T-cell (primary cell): ENCODE measurements around the gene NANP. TPM values are rescaled to one million over a fixed set of nuclear protein-coding genes. Genes with fewer than 3 reads are reported as not detected.
A peak's percentile ranks its signal among the peaks of the same experiment; 100 is the strongest.
"Not testable (repeated sequence)": the region's sequence is repeated elsewhere in the genome, so short reads cannot be mapped to it uniquely, and the experiment has no call there.

Source experiments
- ATAC-seq, 4 experiments: fragments of 200-7000 bp in 3 of 4; fragments of 150-1000 bp in 1 of 4; cut with Tn5 transposase; replicated peaks in 1 of 4; 1 replicate in 3 of 4; 2 replicates in 1 of 4; pipeline ENCODE4 v1.10.0; 2021; ENCODE audit warnings: moderate library complexity in 3 of 4, mild to moderate bottlenecking in 2 of 4, moderate number of reproducible peaks in 1 of 4
- CTCF ChIA-PET, 2 donors: fragments of 300-600 bp; sonication (Branson Sonifier 250); formaldehyde crosslinking; loops; one replicate each; lab custom pipeline; 2022; ENCODE audit warnings: antibody characterized with exemption in 2 of 2; lab: Charles Lee
- POLR2A ChIA-PET, 2 donors: fragments of 300-600 bp; sonication (Branson Sonifier 250); formaldehyde crosslinking; loops; one replicate each; lab custom pipeline; 2022; ENCODE audit warnings: antibody characterized with exemption in 2 of 2; lab: Charles Lee
- DNase-seq, 35 experiments: peaks; one replicate each; pipeline versions ENCODE4 v3.0.0 to v3.0.0-alpha.2; 2013 to 2023
- H3K27ac ChIP-seq: one replicate; pipeline ENCODE4 v1.5.1; 2013; ENCODE audit warnings: low read length
- H3K27me3 ChIP-seq, 2 experiments: replicated peaks in 1 of 2; 1 replicate in 1 of 2; 2 replicates in 1 of 2; pipeline versions ENCODE4 v1.6.1 to v1.7.0; 2013; ENCODE audit warnings: low read length in 1 of 2, mixed read lengths in 1 of 2; ENCODE audit not compliant: control insufficient read depth in 2 of 2, insufficient read depth in 2 of 2; ENCODE audit errors: extremely low read depth in 1 of 2
- H3K36me3 ChIP-seq, 2 donors: 1 replicate in 1 of 2; 2 replicates in 1 of 2; pipeline versions ENCODE4 v1.6.1 to v1.7.0; 2013; ENCODE audit warnings: low read length in 1 of 2; ENCODE audit not compliant: control insufficient read depth in 2 of 2, insufficient read depth in 1 of 2; ENCODE audit errors: extremely low read depth in 1 of 2
- H3K4me1 ChIP-seq, 2 experiments: 1 replicate in 1 of 2; 2 replicates in 1 of 2; pipeline versions ENCODE4 v1.6.1 to v1.7.0; 2013; ENCODE audit warnings: low read length in 2 of 2, mixed read lengths in 1 of 2; ENCODE audit not compliant: insufficient read depth in 2 of 2, control insufficient read depth in 1 of 2; ENCODE audit errors: extremely low read depth in 1 of 2
- H3K4me3 ChIP-seq, 2 donors: 1 replicate in 1 of 2; 2 replicates in 1 of 2; pipeline versions ENCODE4 v1.5.1 to v1.7.0; 2013; ENCODE audit warnings: mild to moderate bottlenecking in 2 of 2, low read length in 1 of 2, moderate library complexity in 1 of 2; ENCODE audit not compliant: control insufficient read depth in 1 of 2; ENCODE audit errors: extremely low read depth in 1 of 2
- H3K9me3 ChIP-seq: 2 replicates; pipeline ENCODE4 v1.7.0; 2013
- H3K27ac Mint-ChIP-seq, 2 donors: one replicate each; pipeline ENCODE4 v1.8.0; 2020 to 2021; ENCODE audit warnings: mild to moderate bottlenecking in 2 of 2, mixed read lengths in 2 of 2
- H3K27me3 Mint-ChIP-seq, 2 donors: one replicate each; pipeline ENCODE4 v1.8.0; 2021 to 2022; ENCODE audit warnings: mixed read lengths in 2 of 2
- H3K36me3 Mint-ChIP-seq: one replicate; pipeline ENCODE4 v1.8.0; 2021; ENCODE audit warnings: mixed read lengths
- H3K4me1 Mint-ChIP-seq, 3 donors: one replicate each; pipeline ENCODE4 v1.8.0; 2020 to 2022; ENCODE audit warnings: mixed read lengths in 3 of 3, mild to moderate bottlenecking in 1 of 3
- H3K4me3 Mint-ChIP-seq, 3 donors: one replicate each; pipeline ENCODE4 v1.8.0; 2020 to 2022; ENCODE audit warnings: mild to moderate bottlenecking in 3 of 3, mixed read lengths in 3 of 3, moderate library complexity in 3 of 3
- H3K9me3 Mint-ChIP-seq, 3 donors: one replicate each; pipeline ENCODE4 v1.8.0; 2020 to 2022; ENCODE audit warnings: mixed read lengths in 3 of 3
- WGBS: methylation state at CpG from one replicate; pipeline ENCODE4 v1.1.5; 2013; ENCODE audit warnings: missing lambda C conversion rate; ENCODE audit not compliant: insufficient coverage; 5-methylcytosine and 5-hydroxymethylcytosine counted together
- total RNA-seq, 35 experiments: library from RNA in 6 of 35; stranded (reverse) in 6 of 35; fragments of 120-200 nt in 1 of 35; gene quantifications; one replicate each; pipeline versions ENCODE4 v1.2.1 to v1.2.4 and lab custom pipeline; 2013 to 2026

NANP gene
- total RNA-seq, 5 donors from 2014 or later (not counting 1 experiment from before 2014, with no cell fraction given) = 0.96 to 1.9 (median 1.7) TPM

- H3K4me3 Mint-ChIP-seq, H3K27ac Mint-ChIP-seq, POLR2A ChIA-PET, H3K9me3 Mint-ChIP-seq, CTCF ChIA-PET, H3K9me3 ChIP-seq, H3K4me1 ChIP-seq, H3K4me3 ChIP-seq, ATAC-seq, H3K27me3 ChIP-seq, H3K4me1 Mint-ChIP-seq, H3K27me3 Mint-ChIP-seq, H3K27ac ChIP-seq, DNase-seq, H3K36me3 ChIP-seq: not testable (repeated sequence)
- H3K36me3 Mint-ChIP-seq = peaks cover 31% of the 10 kb centered on the region
- 100% methylated on average over 1 of the region's 4 CpGs for WGBS
Observed at GRCh38 chr20:25652866-25653265, 29.1 kb upstream of the NANP start.

DNA sequence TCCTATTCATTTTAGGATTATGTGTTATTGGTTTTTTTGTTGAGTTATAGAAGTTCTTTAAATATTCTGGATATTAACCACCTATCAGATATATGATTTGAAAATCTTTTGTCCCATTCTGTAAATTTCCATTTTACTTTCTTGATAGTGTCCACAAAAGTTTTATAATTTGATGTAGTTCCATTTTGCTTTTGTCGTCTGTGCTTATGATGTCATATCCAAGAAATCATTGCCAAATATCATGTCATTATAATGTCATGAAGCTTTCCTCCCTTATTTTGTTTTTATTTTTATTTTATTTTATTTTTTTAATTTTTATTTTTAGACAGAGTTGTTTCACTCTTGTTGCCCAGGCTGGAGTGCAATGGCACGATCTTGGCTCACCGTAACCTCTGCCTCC lies 21.0 kb upstream of the NANP start:
- Mint-ChIP-seq H3K4me3 (no peak overlapping the region), H3K4me1 (peaks cover 10% of the 10 kb centered on the region in 3 donors), H3K9me3 (no peaks in the 10 kb centered on the region), H3K36me3 (peaks cover 21% of the 10 kb centered on the region), H3K27ac (no peak overlapping the region), H3K27me3 (no peaks in the 10 kb centered on the region)
- Histone ChIP-seq H3K27ac (no peak overlapping the region), H3K27me3 (no peaks in the 10 kb centered on the region), H3K4me1 (peaks cover 0 to 4% of the 10 kb centered on the region in 2 experiments), H3K36me3 (no peaks in the 10 kb centered on the region), H3K4me3 (no peak overlapping the region), H3K9me3 (no peaks in the 10 kb centered on the region)
- no peak for ATAC-seq
- no peak for DNase-seq
- no CpG with 5 or more reads among the region's 3 CpGs for WGBS
- ChIA-PET POLR2A (interaction anchor here in 1 of 2 donors (0.6 kb wide), 1 partner anchor 588 kb away, joined by 3 read pairs; no protein-coding TSS in a partner anchor), CTCF (no interaction called here)

DNA sequence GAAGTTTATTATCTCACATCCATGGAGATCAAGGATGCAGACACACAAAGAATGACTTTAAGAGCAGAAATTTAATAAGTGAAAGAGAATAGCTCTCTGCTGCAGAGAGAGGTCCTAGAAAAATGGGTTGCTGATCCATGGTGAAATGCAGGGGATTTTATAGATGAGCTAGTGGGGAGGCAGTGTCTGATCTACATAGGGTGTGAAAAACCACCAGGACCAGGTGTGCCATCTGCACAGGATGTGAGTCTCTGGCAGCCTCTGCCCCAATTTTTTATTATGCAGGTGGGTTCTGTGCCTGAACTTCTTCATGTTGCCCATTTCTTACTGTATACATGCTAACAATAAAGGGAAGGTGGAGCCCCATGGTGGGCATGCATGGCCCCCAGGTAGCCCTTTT lies 19.9 kb upstream of the NANP start:
- ChIA-PET CTCF (no interaction called here), POLR2A (no interaction called here)
- Mint-ChIP-seq H3K27ac (no peak overlapping the region), H3K4me3 (no peak overlapping the region), H3K4me1 (peaks cover 10% of the 10 kb centered on the region in 3 donors), H3K36me3 (peaks cover 21% of the 10 kb centered on the region), H3K9me3 (no peaks in the 10 kb centered on the region), H3K27me3 (no peaks in the 10 kb centered on the region)
- H3K4me1 ChIP-seq = peaks cover 0 to 4% of the 10 kb centered on the region in 2 experiments
- no peaks in the 10 kb centered on the region for H3K27me3 ChIP-seq
- H3K9me3 ChIP-seq = no peaks in the 10 kb centered on the region
- no peaks in the 10 kb centered on the region for H3K36me3 ChIP-seq
- DNase-seq (peak in 5 of 35 experiments; percentile 2 to 10 (median 3)), ATAC-seq (peak in 2 of 4 experiments; percentile 52 to 61)
- no peak overlapping the region for H3K27ac ChIP-seq
- H3K4me3 ChIP-seq = no peak overlapping the region

- Mint-ChIP-seq H3K9me3 (peaks cover 0 to 8% (median 5%) of the 10 kb centered on the region in 3 donors), H3K4me1 (peaks cover 0 to 2% (median 0%) of the 10 kb centered on the region in 3 donors), H3K36me3 (peaks cover 35% of the 10 kb centered on the region), H3K4me3 (no peak overlapping the region), H3K27ac (no peak overlapping the region), H3K27me3 (no peaks in the 10 kb centered on the region)
- Histone ChIP-seq H3K36me3 (peaks cover 0 to 6% of the 10 kb centered on the region in 2 donors), H3K4me1 (no peaks in the 10 kb centered on the region), H3K27me3 (no peaks in the 10 kb centered on the region), H3K9me3 (peaks cover 5% of the 10 kb centered on the region), H3K4me3 (no peak overlapping the region), H3K27ac (no peak overlapping the region)
- CTCF ChIA-PET = no interaction called here
- DNase-seq (no peak), ATAC-seq (no peak)
- POLR2A ChIA-PET = no interaction called here
- 100% methylated on average over 2 of the region's 2 CpGs for WGBS
Observed at GRCh38 chr20:25637247-25637646, 13.4 kb upstream of the NANP start.

DNA sequence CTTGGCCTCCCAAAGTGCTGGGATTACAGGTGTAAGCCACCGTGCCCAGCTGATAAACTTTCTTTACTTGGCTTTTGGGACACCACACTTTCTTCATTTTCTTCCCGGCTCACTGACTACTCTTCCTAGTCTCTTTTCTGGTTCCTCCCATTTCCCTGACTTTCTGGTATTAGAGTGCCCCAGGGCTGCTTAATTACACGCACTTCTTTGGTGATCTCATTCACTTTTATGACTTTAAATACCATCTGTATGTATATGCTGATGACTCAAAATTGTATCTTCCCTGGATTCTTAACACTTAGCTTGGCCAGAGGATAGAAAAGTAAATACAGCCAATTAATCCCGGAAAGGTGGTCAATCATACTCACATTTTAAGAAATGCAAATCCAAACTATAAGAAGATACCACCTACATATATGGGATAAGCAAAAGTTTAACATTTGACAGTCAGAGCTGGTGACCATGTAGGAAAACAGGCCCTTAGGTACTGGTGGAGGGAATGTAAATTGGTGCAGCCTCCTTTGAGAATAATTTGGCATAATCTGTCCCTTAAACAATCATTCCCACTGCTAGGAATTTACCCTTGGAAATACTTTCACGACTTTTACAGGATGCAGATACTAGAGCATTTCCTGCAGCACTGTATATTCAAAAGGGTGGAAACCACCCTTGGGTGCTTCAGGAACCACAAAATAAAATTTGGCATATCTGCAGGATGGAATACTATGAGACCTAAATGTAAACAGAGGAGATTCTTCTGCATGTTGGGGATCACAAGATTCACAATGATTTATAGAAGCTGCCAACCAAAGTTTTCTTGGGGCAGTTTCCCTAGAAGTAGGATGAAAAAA lies 9.4 kb upstream of the NANP start:
- Histone ChIP-seq H3K4me3 (no peak overlapping the region), H3K27me3 (no peaks in the 10 kb centered on the region), H3K9me3 (peaks cover 5% of the 10 kb centered on the region), H3K4me1 (no peaks in the 10 kb centered on the region), H3K36me3 (peaks cover 0 to 6% of the 10 kb centered on the region in 2 donors), H3K27ac (no peak overlapping the region)
- peaks cover 0 to 9% (median 5%) of the 10 kb centered on the region in 3 donors for H3K9me3 Mint-ChIP-seq
- POLR2A ChIA-PET = no interaction called here
- no peak for ATAC-seq
- peaks cover 0 to 2% (median 0%) of the 10 kb centered on the region in 3 donors for H3K4me1 Mint-ChIP-seq
- 100% methylated on average over 2 of the region's 5 CpGs for WGBS
- no peak for DNase-seq
- CTCF ChIA-PET = no interaction called here
- H3K4me3 Mint-ChIP-seq = no peak overlapping the region
- no peaks in the 10 kb centered on the region for H3K27me3 Mint-ChIP-seq
- H3K36me3 Mint-ChIP-seq = peaks cover 37% of the 10 kb centered on the region
- no peak overlapping the region for H3K27ac Mint-ChIP-seq

- H3K4me1 Mint-ChIP-seq, H3K27me3 Mint-ChIP-seq, H3K9me3 Mint-ChIP-seq, H3K4me3 Mint-ChIP-seq, H3K27ac Mint-ChIP-seq, H3K27ac ChIP-seq, ATAC-seq, DNase-seq, POLR2A ChIA-PET, CTCF ChIA-PET, H3K36me3 ChIP-seq, H3K9me3 ChIP-seq, H3K4me3 ChIP-seq, H3K27me3 ChIP-seq, H3K4me1 ChIP-seq: not testable (repeated sequence)
- WGBS = no CpG with 5 or more reads among the region's 2 CpGs
- H3K36me3 Mint-ChIP-seq = peaks cover 21% of the 10 kb centered on the region
Observed at GRCh38 chr20:25630615-25631014, 6.8 kb upstream of the NANP start.
